T-helper 1 cell treated with Interleukin-12 subunit alpha and Interleukin-12 subunit beta and Interleukin-4 antibody, amounts not matched to agents 30 ng/mL and 1 ng/mL, for 36 hours (primary cell): ENCODE results near the gene FAM53B. TPM values are rescaled to one million over a fixed set of nuclear protein-coding genes. Genes with fewer than 3 reads are reported as not detected.

Experiments
- total RNA-seq: library from RNA; stranded (reverse); gene quantifications from 2 replicates; pipeline ENCODE4 v1.2.3, GENCODE V29; 2022

Gene FAM53B
- total RNA-seq, 1 donor from 2014 or later: 35.0 TPM

Other genes with a start within 250 kb of the FAM53B start
- 21.0 and 21.6 TPM in 2 replicates for gene EEF1AKMT2, start 47.5 kb upstream of the FAM53B start, total RNA-seq
- 17.5 and 18.8 TPM in 2 replicates for gene ABRAXAS2, start 57.4 kb upstream of the FAM53B start, total RNA-seq
- 13.3 and 15.3 TPM in 2 replicates for gene ZRANB1, start 197.7 kb upstream of the FAM53B start, total RNA-seq